Left kidney (tissue), 2 donors: ENCODE data around the gene PDE4B. TPM values are rescaled to one million over a fixed set of nuclear protein-coding genes. Genes with fewer than 3 reads are reported as not detected.
A peak's percentile ranks its signal among the peaks of the same experiment; 100 is the strongest.

Experiments used
- DNase-seq: peaks from one replicate; pipeline ENCODE4 v3.0.0-alpha.2; 2013
- polyA plus RNA-seq: library from polyadenylated mRNA; unstranded; fragments of 120-200 nt; gene quantifications from one replicate; pipeline ENCODE4 v1.2.1, GENCODE V29; 2013; ENCODE audit not compliant: insufficient read length

Gene PDE4B
- polyA plus RNA-seq, 1 donor: 10.3 TPM

GRCh38 chr1:66182551-66183178 lies 390.0 kb downstream of the PDE4B start:
- DNase-seq: no peak

GRCh38 chr1:66183400-66183799 lies 390.7 kb downstream of the PDE4B start:
- DNase-seq: no peak

GRCh38 chr1:66197120-66197519 lies 404.4 kb downstream of the PDE4B start:
- no peak for DNase-seq

GRCh38 chr1:66197785-66198184 lies 405.1 kb downstream of the PDE4B start:
- peak; percentile 17 for DNase-seq

GRCh38 chr1:66206563-66207144 lies 414.0 kb downstream of the PDE4B start:
- DNase-seq: no peak

GRCh38 chr1:66207484-66207883 lies 414.8 kb downstream of the PDE4B start:
- no peak for DNase-seq

- DNase-seq: no peak
Measured at GRCh38 chr1:66208632-66209031, 415.9 kb downstream of the PDE4B start.

GRCh38 chr1:66210635-66211244 lies 418.0 kb downstream of the PDE4B start:
- no peak for DNase-seq

GRCh38 chr1:66211521-66211920 lies 418.8 kb downstream of the PDE4B start:
- DNase-seq: no peak

- no peak for DNase-seq
Measured at GRCh38 chr1:66213491-66213890, 420.8 kb downstream of the PDE4B start.

GRCh38 chr1:66214901-66215300 lies 422.2 kb downstream of the PDE4B start:
- DNase-seq: no peak

- no peak for DNase-seq
Measured at GRCh38 chr1:66217021-66217420, 424.3 kb downstream of the PDE4B start.

GRCh38 chr1:66217561-66217960 lies 424.9 kb downstream of the PDE4B start:
- DNase-seq: no peak

GRCh38 chr1:66220477-66220876 lies 427.8 kb downstream of the PDE4B start:
- no peak for DNase-seq

GRCh38 chr1:66223681-66224080 lies 431.0 kb downstream of the PDE4B start:
- no peak for DNase-seq

- DNase-seq: no peak
Measured at GRCh38 chr1:66226985-66227384, 434.3 kb downstream of the PDE4B start.

GRCh38 chr1:66227966-66228365 lies 435.3 kb downstream of the PDE4B start:
- DNase-seq: no peak

GRCh38 chr1:66231217-66231616 lies 438.5 kb downstream of the PDE4B start:
- no peak for DNase-seq

GRCh38 chr1:66231681-66232463 lies 439.2 kb downstream of the PDE4B start:
- DNase-seq: no peak

GRCh38 chr1:66237042-66237441 lies 444.3 kb downstream of the PDE4B start:
- no peak for DNase-seq

GRCh38 chr1:66237722-66238479 lies 445.2 kb downstream of the PDE4B start:
- DNase-seq: no peak

GRCh38 chr1:66239834-66240233 lies 447.1 kb downstream of the PDE4B start:
- no peak for DNase-seq
